ENCODE measurements around the gene TOM1L2.

The TOM1L2 gene

DNA sequence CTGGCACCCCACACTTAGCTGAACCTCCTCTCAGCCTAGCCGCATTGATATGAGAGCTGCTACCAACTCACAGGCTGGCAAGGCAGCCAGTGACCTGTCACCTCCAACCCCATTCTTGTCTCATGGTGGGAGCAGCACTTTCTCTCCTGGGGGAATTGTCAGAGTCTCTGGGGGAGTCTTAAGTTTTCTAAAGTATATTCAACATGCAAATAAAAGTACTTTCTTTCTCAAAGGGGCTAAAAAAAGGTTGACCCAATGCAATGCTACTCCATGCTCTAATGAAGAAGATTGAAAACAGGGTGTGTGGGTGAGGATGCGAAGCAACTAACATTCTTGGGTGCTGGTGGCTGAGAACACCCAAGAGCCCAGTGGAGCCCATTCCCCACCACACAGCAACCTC, 82.3 kb downstream of the TOM1L2 start:
- peak overlapping the region; percentile 2; the same call in 1 of the 2 replicates for H3K27ac ChIP-seq
- ChIA-PET POLR2A (ENCODE audit: low non-redundant PET) (no interaction called here), CTCF (interaction anchor here (0.6 to 3.5 kb wide), 2 partner anchors 29 to 103 kb away, joined by 3 to 32 read pairs; no protein-coding TSS in a partner anchor)
- TF ChIP-seq, protein P1, sequence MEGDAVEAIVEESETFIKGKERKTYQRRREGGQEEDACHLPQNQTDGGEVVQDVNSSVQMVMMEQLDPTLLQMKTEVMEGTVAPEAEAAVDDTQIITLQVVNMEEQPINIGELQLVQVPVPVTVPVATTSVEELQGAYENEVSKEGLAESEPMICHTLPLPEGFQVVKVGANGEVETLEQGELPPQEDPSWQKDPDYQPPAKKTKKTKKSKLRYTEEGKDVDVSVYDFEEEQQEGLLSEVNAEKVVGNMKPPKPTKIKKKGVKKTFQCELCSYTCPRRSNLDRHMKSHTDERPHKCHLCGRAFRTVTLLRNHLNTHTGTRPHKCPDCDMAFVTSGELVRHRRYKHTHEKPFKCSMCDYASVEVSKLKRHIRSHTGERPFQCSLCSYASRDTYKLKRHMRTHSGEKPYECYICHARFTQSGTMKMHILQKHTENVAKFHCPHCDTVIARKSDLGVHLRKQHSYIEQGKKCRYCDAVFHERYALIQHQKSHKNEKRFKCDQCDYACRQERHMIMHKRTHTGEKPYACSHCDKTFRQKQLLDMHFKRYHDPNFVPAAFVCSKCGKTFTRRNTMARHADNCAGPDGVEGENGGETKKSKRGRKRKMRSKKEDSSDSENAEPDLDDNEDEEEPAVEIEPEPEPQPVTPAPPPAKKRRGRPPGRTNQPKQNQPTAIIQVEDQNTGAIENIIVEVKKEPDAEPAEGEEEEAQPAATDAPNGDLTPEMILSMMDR (conservative IDR thresholded peaks at IDR 0.05; ENCODE audit: low read depth): no peak
- no peak for DNase-seq (ENCODE audit: low spot score)

DNA sequence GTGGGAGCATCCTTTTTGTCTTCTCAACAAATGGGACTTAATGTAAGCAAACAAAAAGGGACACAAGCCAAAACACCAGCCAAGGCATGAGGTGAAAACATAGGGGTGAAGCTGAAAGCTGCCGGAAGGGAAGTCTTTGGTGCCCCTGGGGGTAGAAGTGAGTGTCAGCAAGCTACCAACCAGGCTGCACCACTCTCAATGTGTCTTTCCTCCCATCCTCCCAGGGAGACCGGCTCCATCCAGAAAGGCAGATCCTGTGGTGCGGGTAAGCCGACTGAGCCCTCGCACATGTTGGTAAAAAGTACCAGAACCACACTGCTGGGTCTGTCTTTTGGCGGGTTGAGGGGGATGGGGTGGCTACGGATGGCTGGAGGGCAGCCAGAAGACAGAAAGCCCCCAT, 83.4 kb downstream of the TOM1L2 start:
- peak overlapping the region; percentile 2; the same call in 1 of the 2 replicates for H3K27ac ChIP-seq
- ChIA-PET POLR2A (ENCODE audit: low non-redundant PET) (no interaction called here), CTCF (interaction anchor here (0.7 to 3.5 kb wide), 3 partner anchors 24 to 136 kb away, joined by 3 to 32 read pairs (median 3); no protein-coding TSS in a partner anchor)
- no peak for DNase-seq (ENCODE audit: low spot score)
- TF ChIP-seq, protein P1 (conservative IDR thresholded peaks at IDR 0.05; ENCODE audit: low read depth): no peak

DNA sequence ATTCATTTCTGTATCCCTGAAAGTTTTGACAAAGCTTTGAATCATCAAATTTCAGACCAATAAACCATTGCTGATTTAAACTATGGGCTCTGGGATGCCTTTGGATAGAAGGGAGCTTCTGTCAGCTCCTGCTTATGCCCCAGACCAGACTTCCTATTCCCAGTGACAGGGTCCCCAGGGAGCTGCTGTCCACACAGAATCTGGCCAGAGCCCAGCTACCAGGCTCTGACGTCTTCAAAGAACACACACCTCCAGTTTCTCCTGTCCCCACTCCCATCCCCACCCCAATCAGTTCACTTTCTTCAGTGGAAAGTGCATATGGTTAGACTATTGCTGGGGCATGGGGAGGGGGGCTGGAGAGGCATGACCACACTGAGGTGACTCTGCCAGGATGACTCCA, 83.8 kb downstream of the TOM1L2 start:
- no peak overlapping the region; the same call in 1 of the 2 replicates for H3K27ac ChIP-seq
- ChIA-PET POLR2A (ENCODE audit: low non-redundant PET) (no interaction called here), CTCF (interaction anchor here (0.6 to 0.7 kb wide), 2 partner anchors 135 to 138 kb away, joined by 3 to 4 read pairs; no protein-coding TSS in a partner anchor)
- TF ChIP-seq, protein P1 (conservative IDR thresholded peaks at IDR 0.05; ENCODE audit: low read depth): no peak
- DNase-seq (ENCODE audit: low spot score): no peak

DNA sequence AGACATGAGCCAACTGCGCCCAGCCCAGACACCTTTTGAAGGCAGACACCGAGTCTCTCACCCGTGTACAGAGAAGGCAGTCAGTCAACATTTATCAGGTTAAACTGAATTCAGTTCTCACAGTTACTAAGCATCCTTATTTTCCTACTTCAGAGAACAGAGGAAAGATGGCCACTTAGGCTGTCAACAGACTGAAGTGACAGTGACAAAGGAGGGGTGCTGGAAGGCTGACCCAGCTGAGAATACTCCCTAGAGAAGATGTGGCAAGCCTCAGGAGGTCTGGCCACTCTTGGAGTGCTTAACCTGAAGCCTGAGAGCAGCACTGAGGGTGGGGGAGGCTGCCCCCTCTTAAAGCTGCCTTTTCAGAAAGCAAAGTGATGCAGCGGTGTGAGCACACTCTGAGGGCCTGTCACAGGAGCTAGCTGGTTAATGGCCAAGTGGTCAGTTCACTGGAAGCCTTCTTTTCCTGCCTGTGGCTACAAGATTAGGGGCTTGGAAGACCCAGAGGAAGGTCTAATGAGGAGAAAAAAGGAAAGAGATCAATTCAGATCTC, 84.4 kb downstream of the TOM1L2 start:
- TF ChIP-seq, protein P1 (conservative IDR thresholded peaks at IDR 0.05; ENCODE audit: low read depth): no peak
- no peak for DNase-seq (ENCODE audit: low spot score)
- ChIA-PET CTCF (interaction anchor here (0.6 kb wide), 1 partner anchor 138 kb away, joined by 4 read pairs; no protein-coding TSS in a partner anchor), POLR2A (ENCODE audit: low non-redundant PET) (no interaction called here)
- 0 out of 2 replicates have a peak overlapping the region, but pooled peaks have one; percentile 13 for H3K27ac ChIP-seq

DNA sequence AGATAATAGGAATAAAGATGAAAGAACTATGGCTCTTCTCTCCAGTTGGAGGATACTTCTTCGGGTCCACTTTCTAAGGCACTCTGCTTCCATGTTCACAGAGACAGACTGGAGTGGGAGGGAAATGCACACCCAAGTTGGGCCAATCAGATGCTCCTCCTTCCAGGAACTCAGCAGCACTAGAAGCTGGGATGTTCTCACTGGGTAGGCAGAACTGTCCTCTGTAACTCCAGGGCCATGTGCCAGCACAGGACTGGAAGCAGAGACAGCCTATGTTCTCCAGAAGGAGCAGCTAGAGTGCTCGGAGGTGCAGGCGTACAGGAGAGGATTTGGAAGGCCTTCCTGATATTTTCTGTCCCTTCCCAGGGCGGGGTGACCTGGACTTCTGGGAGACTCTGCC, 85.5 kb downstream of the TOM1L2 start:
- ChIA-PET CTCF (no interaction called here), POLR2A (ENCODE audit: low non-redundant PET) (interaction anchor here (0.5 kb wide), 1 partner anchor 143 kb away, joined by 5 read pairs; no protein-coding TSS in a partner anchor)
- TF ChIP-seq, protein P1 (conservative IDR thresholded peaks at IDR 0.05; ENCODE audit: low read depth): no peak
- no peak for DNase-seq (ENCODE audit: low spot score)
- no peak overlapping the region for H3K27ac ChIP-seq

DNA sequence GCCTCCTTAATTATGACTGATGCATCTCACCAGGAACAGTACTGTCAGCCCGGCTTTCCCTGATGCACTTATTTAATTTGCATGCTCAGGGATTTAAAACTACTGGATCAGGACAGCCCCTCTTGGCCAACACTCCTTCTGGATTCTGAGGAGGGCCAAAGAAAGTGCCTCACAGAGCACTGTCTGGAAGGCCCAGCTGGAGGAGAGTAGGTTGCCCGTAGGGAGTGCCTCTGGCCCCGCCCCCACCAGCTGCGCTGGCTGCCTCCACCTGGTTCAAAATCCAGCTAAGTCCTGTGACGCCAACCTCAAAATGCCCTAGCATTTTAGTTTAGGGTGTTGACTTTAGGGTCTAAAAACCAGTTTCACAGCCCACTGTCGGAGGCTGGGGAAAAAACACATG, 86.0 kb downstream of the TOM1L2 start:
- DNase-seq (ENCODE audit: low spot score): no peak
- no peak overlapping the region for H3K27ac ChIP-seq
- ChIA-PET CTCF (interaction anchor here (0.6 kb wide), 1 partner anchor 119 kb away, joined by 3 read pairs; no protein-coding TSS in a partner anchor), POLR2A (ENCODE audit: low non-redundant PET) (interaction anchor here (0.5 kb wide), 1 partner anchor 144 kb away, joined by 5 read pairs; no protein-coding TSS in a partner anchor)
- TF ChIP-seq, protein P1 (conservative IDR thresholded peaks at IDR 0.05; ENCODE audit: low read depth): no peak
